Measurements from ENCODE around the gene CD93.

DNA sequence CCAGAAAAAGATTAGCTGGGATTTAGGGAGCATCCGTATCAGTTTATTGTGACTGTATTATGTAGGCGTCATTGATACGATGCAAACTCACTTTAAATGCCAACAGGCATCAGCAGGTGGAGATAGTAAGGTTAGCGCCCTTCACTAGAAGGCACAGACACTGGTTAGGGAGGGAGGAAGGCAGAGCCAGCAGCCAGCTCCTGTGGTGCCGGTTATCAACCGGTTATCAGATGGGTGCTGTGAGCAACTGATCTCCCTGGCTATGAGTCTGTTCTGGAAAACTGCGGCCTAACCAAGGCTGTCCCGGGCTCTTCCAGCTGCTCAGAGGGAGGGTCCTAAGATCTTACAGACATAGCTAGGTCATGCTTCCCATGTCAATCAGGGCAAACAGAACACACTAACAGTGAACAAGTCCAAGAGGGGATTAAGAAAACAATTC is 47.5 kb upstream of the CD93 start:
- no peak for TF ChIP-seq GATA3 (IDR thresholded peaks at IDR 0.05; ENCODE audit: low read depth, low read length)
- TF ChIP-seq GATA2 (IDR thresholded peaks at IDR 0.05; ENCODE audit: low read depth, low read length), result no peak

Data from SH-SY5Y (cell line).